HG03159 (cell line): ENCODE data around the gene LUC7L.
"Not testable (repeated sequence)": the region's sequence is repeated elsewhere in the genome, so short reads cannot be mapped to it uniquely, and the experiment has no call there.

Source experiments
- ATAC-seq: cut with Tn5 transposase; IDR thresholded peaks from one replicate; pipeline ENCODE4 v1.9.1; 2021; ENCODE audit warnings: mild to moderate bottlenecking, moderate library complexity; ENCODE audit not compliant: unreplicated experiment

Gene LUC7L

GRCh38 chr16:228852-229730 lies at the start of gene LUC7L:
Gene LUC7L (minus strand): TSS chr16:229449. CDS start chr16:229339, 110 bp downstream.
- peak; percentile 76 for ATAC-seq

DNA sequence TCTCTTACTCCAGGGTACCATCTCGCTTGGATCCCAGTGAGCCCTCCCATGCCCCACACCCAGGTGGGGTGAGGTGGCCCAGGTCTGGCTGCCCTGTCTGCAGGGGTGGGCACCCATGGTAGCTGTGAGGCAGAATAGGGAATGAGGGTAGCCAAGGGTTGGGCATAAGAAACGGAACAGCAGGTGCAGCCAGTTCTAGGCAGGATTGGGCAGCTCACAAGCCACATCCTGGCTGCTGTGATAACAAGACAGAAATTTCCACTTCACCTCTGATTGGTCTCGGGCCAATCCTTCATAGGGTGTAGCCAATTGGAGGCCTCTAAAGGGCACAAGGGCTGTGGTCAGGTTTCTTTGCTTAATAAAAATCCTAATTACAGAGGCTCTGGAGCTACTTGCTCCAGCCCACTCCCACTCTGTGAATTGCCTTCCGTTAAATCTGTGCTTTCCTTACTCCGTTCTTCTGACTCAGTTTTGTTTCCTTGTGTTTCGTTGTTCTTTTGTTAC lies 49.7 kb upstream of the LUC7L start:
- ATAC-seq = no peak

DNA sequence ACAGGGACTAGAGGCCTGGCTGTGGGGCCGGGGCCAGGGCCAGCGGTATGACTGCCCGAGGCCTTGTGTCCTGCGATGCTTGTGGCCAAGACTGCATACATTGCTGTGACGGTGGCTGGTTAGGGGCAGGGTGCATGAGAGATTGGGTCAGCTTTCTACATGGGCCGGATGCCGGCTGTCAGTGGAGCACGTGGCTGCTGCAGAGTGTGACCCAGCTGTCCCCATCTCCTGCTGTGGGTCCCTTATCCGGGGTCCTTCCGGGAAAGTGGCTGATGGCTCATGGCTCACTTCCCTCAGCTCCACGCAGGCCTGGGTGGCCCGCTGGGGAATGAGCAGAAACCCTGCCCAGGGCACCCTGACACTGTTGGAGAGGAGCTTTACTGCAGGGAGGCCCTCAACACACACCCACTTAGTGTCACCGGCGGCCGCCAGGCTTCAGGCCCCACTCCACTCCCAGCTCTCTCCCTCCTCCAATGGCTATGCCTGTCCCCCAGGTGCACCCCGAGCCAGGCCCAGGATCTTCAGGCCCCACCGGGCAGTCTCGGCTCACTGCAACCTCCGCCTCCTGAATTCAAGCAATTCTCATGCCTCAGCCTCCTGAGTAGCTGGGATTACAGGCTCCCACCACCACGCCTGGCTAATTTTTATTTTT lies 47.3 kb upstream of the LUC7L start:
- no peak for ATAC-seq

DNA sequence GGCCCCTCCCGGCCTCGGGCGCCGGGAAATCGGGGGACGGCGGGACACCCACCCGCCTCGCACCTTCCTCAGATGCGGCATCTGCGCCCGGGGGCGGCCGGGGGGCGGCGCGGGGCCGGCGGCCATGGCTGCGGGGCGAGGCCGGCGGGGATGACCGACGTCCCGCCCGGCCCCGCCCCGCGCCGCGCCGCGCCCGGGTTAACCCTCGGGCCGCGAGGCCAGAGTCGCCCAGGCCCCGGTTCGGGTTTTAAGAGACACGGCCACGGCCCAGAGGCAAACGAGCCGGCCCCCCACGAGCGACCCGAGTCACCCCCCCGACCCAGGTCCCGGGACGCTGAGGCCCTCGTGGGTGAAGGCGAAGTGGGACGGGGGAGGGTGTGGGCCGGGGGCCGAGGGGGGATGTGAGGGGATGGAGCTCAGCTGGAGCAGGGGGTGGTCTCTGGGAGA lies 46.6 kb upstream of the LUC7L start, which contains the start of gene RGS11:
RGS11 (minus strand) TSS at position 159 of the 447 bp plus-strand sequence; CDS start at position 126, 33 bp downstream.
- no peak for ATAC-seq

DNA sequence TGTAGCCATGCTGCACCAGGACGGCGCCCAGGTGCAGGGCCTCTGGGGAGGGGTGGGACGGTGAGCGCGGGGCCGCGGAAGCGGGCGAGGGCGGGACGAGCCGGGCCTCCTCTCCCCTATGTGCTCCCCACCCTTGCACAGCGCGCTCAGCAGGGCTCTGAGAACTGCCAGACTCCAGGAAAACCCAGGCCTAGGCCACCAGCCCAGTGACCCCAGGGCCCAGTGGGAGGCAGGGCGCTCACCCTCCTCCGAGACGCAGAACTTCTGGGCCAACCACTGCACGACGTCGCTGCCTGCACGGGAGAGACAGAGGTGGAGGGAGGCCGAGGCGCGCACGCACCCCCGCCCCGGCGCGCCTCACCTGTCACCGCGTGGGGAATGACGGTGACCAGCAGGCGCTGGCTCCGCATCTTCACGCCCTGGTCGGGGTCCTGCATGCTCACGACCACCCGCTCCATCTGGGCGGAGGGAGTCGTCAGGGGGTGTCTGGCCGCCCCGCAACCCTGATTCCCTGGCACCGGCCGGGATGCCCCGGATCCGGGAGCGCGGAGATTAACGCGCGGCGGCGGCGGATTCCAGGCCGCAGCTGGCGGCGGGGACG lies 45.9 kb upstream of the LUC7L start:
- no peak for ATAC-seq

DNA sequence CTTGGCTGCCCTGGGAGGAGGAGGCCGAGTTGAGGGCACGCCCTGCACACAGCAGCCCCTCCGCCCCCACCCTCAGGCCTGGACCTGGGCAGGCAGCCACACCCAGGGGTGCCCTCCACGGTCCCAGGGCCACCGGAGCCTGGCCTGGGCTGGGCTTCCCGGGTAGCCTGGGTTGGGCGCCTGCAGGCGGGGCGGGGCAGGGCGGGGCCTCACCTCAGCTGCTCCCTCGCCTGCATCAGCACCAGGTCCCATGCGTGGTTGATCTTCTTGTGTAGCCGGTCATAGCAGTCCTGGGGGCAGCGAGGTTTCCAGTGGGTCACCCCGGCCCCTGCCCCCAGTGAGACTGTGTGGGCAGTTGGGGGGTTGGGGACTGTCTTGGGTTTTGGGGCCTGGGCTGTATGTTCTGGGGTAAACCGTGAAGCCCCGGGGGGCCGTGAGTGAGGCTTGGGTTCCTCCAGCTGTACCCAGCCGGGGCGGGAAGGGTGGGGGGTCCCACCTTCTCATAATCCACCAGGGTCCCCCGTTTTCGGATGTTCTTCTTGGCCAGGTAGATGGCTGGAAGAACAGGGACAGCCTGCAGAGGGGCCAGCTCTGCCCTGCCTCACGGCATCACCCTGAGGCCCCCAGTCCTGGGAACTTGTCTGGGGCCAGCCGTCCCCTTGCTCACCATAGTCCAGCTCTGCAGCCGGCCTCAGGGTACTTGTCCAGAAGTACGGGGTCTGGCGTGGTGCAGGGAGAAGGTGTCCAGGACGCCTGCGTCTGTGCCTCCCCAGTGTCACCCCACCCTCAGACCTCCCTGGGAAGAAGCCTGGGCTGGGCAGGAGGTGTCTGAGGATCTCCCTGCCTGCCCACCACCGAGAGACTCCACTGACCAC lies 44.5 kb upstream of the LUC7L start:
- ATAC-seq = no peak

- ATAC-seq = no peak
Measured at GRCh38 chr16:272633-273546, 43.6 kb upstream of the LUC7L start.

DNA sequence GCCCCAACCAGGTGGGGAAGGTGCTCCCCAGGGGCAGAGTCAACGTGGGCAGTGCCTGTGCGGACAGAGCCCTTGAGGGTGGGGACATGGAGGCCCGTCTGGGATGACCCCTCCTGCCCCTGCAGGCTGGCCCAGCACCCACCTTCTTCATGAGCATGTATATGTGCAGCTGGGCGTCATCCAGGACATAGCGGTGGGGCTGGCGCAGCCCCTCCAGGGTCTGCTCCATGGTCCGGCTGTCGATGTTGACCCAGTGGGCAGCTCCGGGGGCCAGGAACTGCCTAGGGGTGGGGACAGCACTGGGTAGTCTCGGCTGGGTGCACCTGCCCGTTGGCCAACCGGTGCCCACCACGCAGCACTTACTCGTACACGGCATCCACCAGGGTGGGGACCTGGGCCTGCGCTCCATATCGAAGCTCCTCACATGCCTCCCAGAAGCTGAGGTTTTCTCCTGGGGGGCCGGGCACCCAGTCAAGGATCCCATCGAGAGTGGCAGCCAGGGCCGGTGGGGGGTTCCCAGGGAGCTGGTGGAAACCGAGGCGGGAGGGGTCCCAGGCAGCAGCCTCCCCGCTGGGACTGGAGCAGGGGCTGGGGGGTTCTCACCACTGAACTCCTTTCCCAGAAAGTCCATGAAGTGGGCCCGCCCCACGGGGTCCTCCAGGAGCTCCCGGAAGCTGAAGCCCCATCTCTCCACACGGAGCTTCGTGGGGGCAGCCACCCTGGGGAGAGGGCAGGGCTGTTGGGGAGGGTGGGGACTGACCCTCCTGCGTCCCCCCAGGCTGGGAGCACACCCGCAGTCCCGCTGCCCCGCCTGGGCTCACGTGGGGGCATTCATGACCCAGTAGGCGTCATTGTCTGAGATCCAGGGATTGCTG lies 41.4 kb upstream of the LUC7L start:
- no peak for ATAC-seq

- no peak for ATAC-seq
Measured at GRCh38 chr16:269061-269796, 40.0 kb upstream of the LUC7L start.

GRCh38 chr16:268141-269053 lies 39.1 kb upstream of the LUC7L start:
- ATAC-seq = no peak

DNA sequence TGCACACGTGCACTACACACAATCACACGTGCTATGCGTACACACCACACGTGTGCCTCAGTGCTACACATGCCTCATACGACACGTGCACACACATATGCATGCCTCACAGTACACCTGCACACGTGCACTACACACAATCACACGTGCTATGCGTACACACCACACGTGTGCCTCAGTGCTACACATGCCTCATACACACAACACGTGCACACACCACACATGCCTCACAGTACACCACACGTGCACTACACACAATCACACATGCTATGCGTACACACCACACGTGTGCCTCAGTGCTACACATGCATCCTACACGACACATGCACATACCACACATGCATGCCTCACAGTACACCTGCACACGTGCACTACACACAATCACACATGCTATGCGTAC lies 38.3 kb upstream of the LUC7L start:
- not testable (repeated sequence) for ATAC-seq

GRCh38 chr16:266258-267164 lies 37.3 kb upstream of the LUC7L start:
- ATAC-seq = no peak

- no peak for ATAC-seq
Measured at GRCh38 chr16:265711-266110, 36.5 kb upstream of the LUC7L start.

GRCh38 chr16:265002-265529 lies 35.8 kb upstream of the LUC7L start:
- ATAC-seq = no peak

DNA sequence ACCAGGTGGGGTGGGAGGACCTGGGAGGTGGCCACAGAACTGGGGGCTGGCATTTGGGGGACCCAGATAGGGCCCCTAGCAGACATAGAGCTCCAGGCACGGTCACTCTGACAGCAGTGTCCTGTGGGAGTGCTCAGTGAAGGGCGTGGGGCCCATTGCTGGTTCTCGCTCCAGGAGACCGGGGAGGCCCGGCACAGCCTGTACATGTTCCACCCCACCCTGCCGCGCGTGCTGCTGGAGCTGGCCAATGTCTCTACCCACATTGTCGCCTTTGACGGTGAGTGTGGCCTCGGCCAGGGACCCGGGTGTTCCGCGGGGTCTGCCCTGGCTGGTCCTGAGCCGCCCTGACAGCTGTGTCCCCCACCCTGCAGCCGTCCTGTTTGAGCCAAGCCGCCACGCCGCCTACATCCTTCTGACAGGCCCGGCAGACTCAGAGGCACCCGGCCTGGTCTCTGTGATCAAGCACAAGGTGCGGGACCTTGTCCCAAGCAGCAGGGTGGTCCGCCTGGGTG lies 35.2 kb upstream of the LUC7L start:
- ATAC-seq = no peak
